Hepatocyte (in vitro differentiated cells): ENCODE results near the gene EPS8L3. TPM values are rescaled to one million over a fixed set of nuclear protein-coding genes. Genes with fewer than 3 reads are reported as not detected.

Experiments
- DNase-seq: peaks from one replicate; pipeline ENCODE4 v3.0.0-alpha.2; 2016; ENCODE audit warnings: low spot score
- H2AFZ ChIP-seq: fragments of 200-600 bp; sonication (generic); 2 replicates; pipeline ENCODE4 v1.6.0; 2016; ENCODE audit warnings: antibody characterized with exemption, mild to moderate bottlenecking
- H3K27ac ChIP-seq: fragments of 200-600 bp; sonication (generic); 2 replicates; pipeline ENCODE4 v1.5.1; 2016; ENCODE audit warnings: mild to moderate bottlenecking
- H3K27me3 ChIP-seq: fragments of 200-600 bp; sonication (generic); 2 replicates; pipeline ENCODE4 v1.6.1; 2016
- H3K36me3 ChIP-seq: fragments of 200-600 bp; sonication (generic); replicated peaks from 2 replicates; pipeline ENCODE4 v1.5.1; 2016; ENCODE audit warnings: low read depth; ENCODE audit not compliant: insufficient read depth
- H3K4me1 ChIP-seq: fragments of 200-600 bp; sonication (generic); 2 replicates; pipeline ENCODE4 v1.5.1; 2016; ENCODE audit warnings: mild to moderate bottlenecking, moderate library complexity; ENCODE audit not compliant: insufficient read depth
- H3K4me2 ChIP-seq: fragments of 200-600 bp; sonication (generic); 2 replicates; pipeline ENCODE4 v1.6.0; 2016
- H3K4me3 ChIP-seq: fragments of 200-600 bp; sonication (generic); 2 replicates; pipeline ENCODE4 v1.5.1; 2016; ENCODE audit warnings: mild to moderate bottlenecking
- H3K79me2 ChIP-seq: fragments of 200-600 bp; sonication (generic); 2 replicates; pipeline ENCODE4 v1.6.0; 2017; ENCODE audit warnings: mild to moderate bottlenecking
- H3K9me2 ChIP-seq: fragments of 200-600 bp; sonication (generic); replicated peaks from 2 replicates; pipeline ENCODE4 v1.6.0; 2017; ENCODE audit warnings: mild to moderate bottlenecking; ENCODE audit not compliant: insufficient read depth
- H3K9me3 ChIP-seq: fragments of 200-600 bp; sonication (generic); 2 replicates; pipeline ENCODE4 v1.5.1; 2016; ENCODE audit warnings: low read depth, mild to moderate bottlenecking
- H4K20me1 ChIP-seq: fragments of 200-600 bp; sonication (generic); 2 replicates; pipeline ENCODE4 v1.6.0; 2016; ENCODE audit warnings: mild to moderate bottlenecking; ENCODE audit not compliant: insufficient read depth, poor library complexity, severe bottlenecking
- EZH2 ChIP-seq: fragments of 200-600 bp; sonication (generic); IDR thresholded peaks from 2 replicates; pipeline ENCODE4 v1.6.1; 2016; ENCODE audit warnings: antibody characterized with exemption, mild to moderate bottlenecking, borderline replicate concordance
- EZH2phosphoT487 ChIP-seq: fragments of 200-600 bp; sonication (generic); IDR thresholded peaks from one replicate; pipeline ENCODE4 v1.6.1; 2018; ENCODE audit warnings: antibody characterized with exemption, mild to moderate bottlenecking, low read depth, moderate library complexity; ENCODE audit not compliant: unreplicated experiment, severe bottlenecking
- WGBS: methylation state at CpG from one replicate; pipeline ENCODE4 v1.1.6; 2016; ENCODE audit warnings: low lambda C conversion rate; ENCODE audit errors: missing lambda C conversion rate; 5-methylcytosine and 5-hydroxymethylcytosine counted together
- polyA plus RNA-seq: library from polyadenylated mRNA; unstranded; fragments of >200 nt; fragmentation: Nextera tagmentation; extraction: Ambion mirVana; gene quantifications from 2 replicates; pipeline ENCODE4 v1.2.1, GENCODE V29; 2016
- total RNA-seq: library from RNA; depleted of rRNA; stranded (reverse); fragments of >200 nt; gene quantifications from 2 replicates; pipeline ENCODE4 v1.2.3, GENCODE V29; 2014
- TF ChIP-seq, protein P1 (sequence below): fragments of 200-600 bp; sonication (generic); IDR thresholded peaks from 2 replicates; pipeline ENCODE4 v1.5.1; 2016; ENCODE audit warnings: antibody characterized with exemption, mild to moderate bottlenecking; ENCODE audit not compliant: poor library complexity

The EPS8L3 gene, protein sequence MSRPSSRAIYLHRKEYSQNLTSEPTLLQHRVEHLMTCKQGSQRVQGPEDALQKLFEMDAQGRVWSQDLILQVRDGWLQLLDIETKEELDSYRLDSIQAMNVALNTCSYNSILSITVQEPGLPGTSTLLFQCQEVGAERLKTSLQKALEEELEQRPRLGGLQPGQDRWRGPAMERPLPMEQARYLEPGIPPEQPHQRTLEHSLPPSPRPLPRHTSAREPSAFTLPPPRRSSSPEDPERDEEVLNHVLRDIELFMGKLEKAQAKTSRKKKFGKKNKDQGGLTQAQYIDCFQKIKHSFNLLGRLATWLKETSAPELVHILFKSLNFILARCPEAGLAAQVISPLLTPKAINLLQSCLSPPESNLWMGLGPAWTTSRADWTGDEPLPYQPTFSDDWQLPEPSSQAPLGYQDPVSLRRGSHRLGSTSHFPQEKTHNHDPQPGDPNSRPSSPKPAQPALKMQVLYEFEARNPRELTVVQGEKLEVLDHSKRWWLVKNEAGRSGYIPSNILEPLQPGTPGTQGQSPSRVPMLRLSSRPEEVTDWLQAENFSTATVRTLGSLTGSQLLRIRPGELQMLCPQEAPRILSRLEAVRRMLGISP
- total RNA-seq = 40.2 and 48.1 TPM in 2 replicates
- 97.3 and 105 TPM in 2 replicates for polyA plus RNA-seq

DNA sequence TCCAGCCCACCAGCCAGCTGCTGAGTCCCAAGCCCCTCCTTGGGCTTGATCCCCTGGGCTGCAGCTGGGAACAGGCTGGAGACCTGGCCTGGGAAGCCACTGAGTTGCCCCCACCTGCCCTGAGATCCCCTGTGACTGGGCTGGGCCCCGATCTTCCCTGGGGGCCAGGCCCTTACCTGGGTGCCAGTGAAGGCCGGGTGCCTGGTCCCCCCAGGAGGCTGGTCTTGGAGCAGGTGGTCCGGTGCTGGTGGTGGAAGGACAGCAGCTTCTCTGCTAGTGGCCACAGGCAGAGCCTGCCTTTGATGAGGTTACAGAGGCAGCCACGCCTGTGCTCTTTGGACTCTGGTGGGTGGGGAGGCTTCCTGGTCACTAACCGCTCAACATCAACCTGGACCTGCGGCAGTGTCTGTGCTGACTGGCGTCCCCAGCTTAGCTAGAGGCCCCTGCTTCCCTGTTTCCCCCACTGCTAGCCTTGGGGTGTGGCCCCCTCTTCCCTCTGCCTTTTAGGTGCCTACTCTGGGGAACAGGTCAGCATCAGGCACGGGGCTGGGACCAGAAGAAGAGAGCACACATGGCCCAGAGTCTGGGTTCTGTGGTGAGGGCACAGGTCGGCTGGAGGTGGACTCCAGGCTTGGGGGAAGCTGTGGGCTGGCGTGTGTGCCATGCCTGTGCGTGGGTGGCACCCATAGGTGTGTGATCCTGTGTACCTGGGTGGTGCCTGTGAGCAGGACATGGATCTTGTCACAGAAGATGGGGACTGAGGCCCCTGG is at the start of gene EPS8L3:
Gene EPS8L3, minus strand, starts transcription at position 278 of the 770 bp plus-strand sequence. CDS start 2,174 bp downstream, outside the sequence.
- H3K36me3 ChIP-seq = no peaks in the 10 kb centered on the region
- peak; percentile 85 for DNase-seq

GRCh38 chr1:109812691-109813393 is 49.1 kb upstream of the EPS8L3 start:
- no peaks in the 10 kb centered on the region for H4K20me1 ChIP-seq
- H3K36me3 ChIP-seq = no peaks in the 10 kb centered on the region
- H3K9me3 ChIP-seq = no peaks in the 10 kb centered on the region
- H3K27ac ChIP-seq = no peak overlapping the region
- H3K4me1 ChIP-seq = no peaks in the 10 kb centered on the region
- H3K4me2 ChIP-seq = no peak overlapping the region
- TF ChIP-seq EZH2phosphoT487 = no peak
- no peak for TF ChIP-seq EZH2
- TF ChIP-seq, protein P1, sequence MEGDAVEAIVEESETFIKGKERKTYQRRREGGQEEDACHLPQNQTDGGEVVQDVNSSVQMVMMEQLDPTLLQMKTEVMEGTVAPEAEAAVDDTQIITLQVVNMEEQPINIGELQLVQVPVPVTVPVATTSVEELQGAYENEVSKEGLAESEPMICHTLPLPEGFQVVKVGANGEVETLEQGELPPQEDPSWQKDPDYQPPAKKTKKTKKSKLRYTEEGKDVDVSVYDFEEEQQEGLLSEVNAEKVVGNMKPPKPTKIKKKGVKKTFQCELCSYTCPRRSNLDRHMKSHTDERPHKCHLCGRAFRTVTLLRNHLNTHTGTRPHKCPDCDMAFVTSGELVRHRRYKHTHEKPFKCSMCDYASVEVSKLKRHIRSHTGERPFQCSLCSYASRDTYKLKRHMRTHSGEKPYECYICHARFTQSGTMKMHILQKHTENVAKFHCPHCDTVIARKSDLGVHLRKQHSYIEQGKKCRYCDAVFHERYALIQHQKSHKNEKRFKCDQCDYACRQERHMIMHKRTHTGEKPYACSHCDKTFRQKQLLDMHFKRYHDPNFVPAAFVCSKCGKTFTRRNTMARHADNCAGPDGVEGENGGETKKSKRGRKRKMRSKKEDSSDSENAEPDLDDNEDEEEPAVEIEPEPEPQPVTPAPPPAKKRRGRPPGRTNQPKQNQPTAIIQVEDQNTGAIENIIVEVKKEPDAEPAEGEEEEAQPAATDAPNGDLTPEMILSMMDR = no peak
- WGBS = 94% methylated on average over 1 of the region's 1 CpG
- no peak overlapping the region for H3K4me3 ChIP-seq
- no peaks in the 10 kb centered on the region for H3K27me3 ChIP-seq
- H2AFZ ChIP-seq = no peak overlapping the region
- H3K79me2 ChIP-seq = no peaks in the 10 kb centered on the region
- no peak for DNase-seq
- no peaks in the 10 kb centered on the region for H3K9me2 ChIP-seq

More for the DNA sequence above, at the start of gene EPS8L3:
- WGBS = 76% methylated on average over 11 of the region's 11 CpGs
- Histone ChIP-seq H3K9me3 (no peaks in the 10 kb centered on the region), H3K27me3 (no peaks in the 10 kb centered on the region), H2AFZ (no peak within 1 kb of the TSS), H3K4me3 (peak within 1 kb of the TSS; percentile 33), H4K20me1 (no peaks in the 10 kb centered on the region), H3K4me2 (peak within 1 kb of the TSS; percentile 85), H3K4me1 (peaks cover 52% of the 10 kb centered on the region), H3K9me2 (no peaks in the 10 kb centered on the region), H3K79me2 (peaks cover 16% of the 10 kb centered on the region), H3K27ac (peak within 1 kb of the TSS; percentile 99)
- TF ChIP-seq EZH2phosphoT487 (no peak), EZH2 (no peak)
- TF ChIP-seq, protein P1 = no peak

DNA sequence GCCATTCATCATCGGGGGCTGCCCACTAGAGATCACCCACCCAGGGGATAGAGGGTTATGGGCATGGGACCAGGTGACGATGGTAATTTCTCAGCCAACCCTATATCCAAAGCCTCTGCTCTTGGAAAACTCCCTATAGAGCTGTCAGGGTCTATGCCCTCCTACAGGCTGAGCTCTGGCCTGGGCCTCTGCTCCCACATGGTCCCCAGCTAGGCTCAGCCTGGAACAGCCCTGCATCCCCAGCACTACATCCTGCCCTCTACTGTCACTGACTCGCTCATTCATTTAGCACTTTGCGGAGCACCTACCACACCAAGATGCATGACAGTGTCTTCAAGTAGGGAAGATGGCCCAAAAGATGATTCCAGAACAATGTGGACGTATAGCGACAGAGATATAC is 45.0 kb upstream of the EPS8L3 start:
- 97% methylated on average over 6 of the region's 6 CpGs for whole genome bisulfite sequencing
- no peak overlapping the region for H3K27ac ChIP-seq
- no peak overlapping the region for H3K4me3 ChIP-seq
- no peaks in the 10 kb centered on the region for H3K9me3 ChIP-seq
- TF ChIP-seq, protein P1 = no peak
- TF ChIP-seq EZH2 (no peak), EZH2phosphoT487 (no peak)
- H3K9me2 ChIP-seq = no peaks in the 10 kb centered on the region
- no peak overlapping the region for H2AFZ ChIP-seq
- H3K79me2 ChIP-seq = no peaks in the 10 kb centered on the region
- H3K4me1 ChIP-seq = no peaks in the 10 kb centered on the region
- no peak for DNase-seq
- no peak overlapping the region for H3K4me2 ChIP-seq
- no peaks in the 10 kb centered on the region for H4K20me1 ChIP-seq
- H3K36me3 ChIP-seq = no peaks in the 10 kb centered on the region
- H3K27me3 ChIP-seq = no peaks in the 10 kb centered on the region
